Glutamatergic neuron (in vitro differentiated cells): Measurements from ENCODE around the gene PRDM9. TPM values are rescaled to one million over a fixed set of nuclear protein-coding genes. Genes with fewer than 3 reads are reported as not detected.
"Not testable (repeated sequence)": the region's sequence is repeated elsewhere in the genome, so short reads cannot be mapped to it uniquely, and the experiment has no call there.

ENCODE experiments used
- DNase-seq: peaks from one replicate; pipeline ENCODE4 v3.0.0; 2022
- H3K27ac Mint-ChIP-seq: one replicate; pipeline ENCODE4 v1.8.0; 2020; ENCODE audit warnings: mild to moderate bottlenecking, mixed read lengths, inconsistent platforms; ENCODE audit not compliant: unreplicated experiment
- H3K27me3 Mint-ChIP-seq: one replicate; pipeline ENCODE4 v1.8.0; 2020; ENCODE audit warnings: mild to moderate bottlenecking, moderate library complexity, mixed read lengths, inconsistent platforms; ENCODE audit not compliant: unreplicated experiment
- H3K36me3 Mint-ChIP-seq: one replicate; pipeline ENCODE4 v1.8.0; 2020; ENCODE audit warnings: mild to moderate bottlenecking, mixed read lengths, inconsistent platforms; ENCODE audit not compliant: unreplicated experiment
- H3K4me1 Mint-ChIP-seq: one replicate; pipeline ENCODE4 v1.8.0; 2020; ENCODE audit warnings: mild to moderate bottlenecking, low read depth, mixed read lengths, inconsistent platforms; ENCODE audit not compliant: unreplicated experiment
- H3K4me3 Mint-ChIP-seq: one replicate; pipeline ENCODE4 v1.8.0; 2020; ENCODE audit warnings: mild to moderate bottlenecking, mixed read lengths, inconsistent platforms; ENCODE audit not compliant: unreplicated experiment
- H3K9me3 Mint-ChIP-seq: one replicate; pipeline ENCODE4 v1.8.0; 2020; ENCODE audit warnings: mild to moderate bottlenecking, moderate library complexity, mixed read lengths, inconsistent platforms; ENCODE audit not compliant: unreplicated experiment
- CTCF ChIP-seq: fragments of 200-600 bp; sonication (generic); IDR thresholded peaks from one replicate; pipeline ENCODE4 v1.5.0; 2021; ENCODE audit not compliant: partially characterized antibody, unreplicated experiment
- total RNA-seq: library from RNA; stranded (reverse); fragmentation: NEBNext Ultra II Directional; extraction: Animal tissue kit (Norgen Biotek cat#: 25700); gene quantifications from one replicate; pipeline ENCODE4 v1.2.1, GENCODE V29; 2021; ENCODE audit not compliant: unreplicated experiment

PRDM9 gene
- total RNA-seq, 1 donor from 2014 or later: not detected

GRCh38 chr5:23483090-23483489, 24.3 kb upstream of the PRDM9 start:
- H3K36me3 Mint-ChIP-seq: no peaks in the 10 kb centered on the region
- no peak overlapping the region for H3K27ac Mint-ChIP-seq
- TF ChIP-seq CTCF: no peak
- DNase-seq: no peak
- no peaks in the 10 kb centered on the region for H3K4me1 Mint-ChIP-seq
- H3K27me3 Mint-ChIP-seq: no peaks in the 10 kb centered on the region
- no peaks in the 10 kb centered on the region for H3K9me3 Mint-ChIP-seq
- no peak overlapping the region for H3K4me3 Mint-ChIP-seq

- H3K4me3 Mint-ChIP-seq: no peak overlapping the region
Measured at GRCh38 chr5:23484096-23484495, 23.3 kb upstream of the PRDM9 start.

GRCh38 chr5:23486227-23486626, 21.2 kb upstream of the PRDM9 start:
- H3K9me3 Mint-ChIP-seq, H3K27ac Mint-ChIP-seq, DNase-seq, H3K4me1 Mint-ChIP-seq, H3K36me3 Mint-ChIP-seq, H3K4me3 Mint-ChIP-seq, H3K27me3 Mint-ChIP-seq: not testable (repeated sequence)

More at GRCh38 chr5:23484096-23484495, 23.3 kb upstream of the PRDM9 start:
- no peaks in the 10 kb centered on the region for H3K36me3 Mint-ChIP-seq
- H3K9me3 Mint-ChIP-seq: no peaks in the 10 kb centered on the region
- DNase-seq: no peak
- no peaks in the 10 kb centered on the region for H3K27me3 Mint-ChIP-seq
- TF ChIP-seq CTCF: no peak
- H3K4me1 Mint-ChIP-seq: no peaks in the 10 kb centered on the region
- H3K27ac Mint-ChIP-seq: no peak overlapping the region

- Mint-ChIP-seq H3K36me3 (no peaks in the 10 kb centered on the region), H3K4me1 (no peaks in the 10 kb centered on the region), H3K27ac (no peak overlapping the region), H3K27me3 (no peaks in the 10 kb centered on the region), H3K9me3 (no peaks in the 10 kb centered on the region), H3K4me3 (no peak overlapping the region)
- no peak for TF ChIP-seq CTCF
- no peak for DNase-seq
Measured at GRCh38 chr5:23490993-23491392, 16.4 kb upstream of the PRDM9 start.

GRCh38 chr5:23494558-23494957, 12.9 kb upstream of the PRDM9 start:
- H3K9me3 Mint-ChIP-seq: no peaks in the 10 kb centered on the region
- no peaks in the 10 kb centered on the region for H3K27me3 Mint-ChIP-seq
- no peak for TF ChIP-seq CTCF
- no peak overlapping the region for H3K27ac Mint-ChIP-seq
- H3K4me3 Mint-ChIP-seq: no peak overlapping the region
- no peaks in the 10 kb centered on the region for H3K36me3 Mint-ChIP-seq
- no peaks in the 10 kb centered on the region for H3K4me1 Mint-ChIP-seq
- no peak for DNase-seq

GRCh38 chr5:23496576-23496975, 10.8 kb upstream of the PRDM9 start:
- no peaks in the 10 kb centered on the region for H3K27me3 Mint-ChIP-seq
- no peaks in the 10 kb centered on the region for H3K9me3 Mint-ChIP-seq
- no peak overlapping the region for H3K4me3 Mint-ChIP-seq
- H3K27ac Mint-ChIP-seq: no peak overlapping the region
- H3K4me1 Mint-ChIP-seq: no peaks in the 10 kb centered on the region
- DNase-seq: no peak
- TF ChIP-seq CTCF: no peak
- H3K36me3 Mint-ChIP-seq: peaks cover 3% of the 10 kb centered on the region
